Islet of Langerhans (tissue), 1 donor: ENCODE results near the gene ALPI.
"Not testable (repeated sequence)": the region's sequence is repeated elsewhere in the genome, so short reads cannot be mapped to it uniquely, and the experiment has no call there.

ENCODE experiments used
- FAIRE-seq: peaks from one replicate; lab custom pipeline; 2011; peaks lifted over from hg19 to GRCh38; lab: Jason Lieb, UNC

The ALPI gene

DNA sequence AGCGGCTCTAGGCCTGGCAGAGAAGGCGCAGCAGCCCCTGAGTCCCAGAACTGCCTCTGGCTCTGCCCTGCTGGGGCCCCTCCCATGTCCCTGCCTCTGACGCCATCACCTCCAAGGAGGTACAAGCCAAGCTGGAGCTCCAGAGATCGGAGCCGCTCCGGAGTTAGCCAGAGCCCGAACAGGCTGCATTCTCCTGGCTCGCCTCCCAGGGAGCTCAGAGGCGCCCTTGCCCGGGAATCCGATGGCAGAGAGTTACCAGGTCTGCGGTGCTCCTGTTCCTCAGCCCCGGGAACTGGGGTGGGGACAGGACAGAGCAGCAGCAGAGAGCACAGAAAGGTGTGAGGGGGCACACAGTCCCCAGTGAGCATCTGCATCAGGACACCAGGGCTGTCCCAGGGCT is 12.9 kb upstream of the ALPI start:
- not testable (repeated sequence) for FAIRE-seq

DNA sequence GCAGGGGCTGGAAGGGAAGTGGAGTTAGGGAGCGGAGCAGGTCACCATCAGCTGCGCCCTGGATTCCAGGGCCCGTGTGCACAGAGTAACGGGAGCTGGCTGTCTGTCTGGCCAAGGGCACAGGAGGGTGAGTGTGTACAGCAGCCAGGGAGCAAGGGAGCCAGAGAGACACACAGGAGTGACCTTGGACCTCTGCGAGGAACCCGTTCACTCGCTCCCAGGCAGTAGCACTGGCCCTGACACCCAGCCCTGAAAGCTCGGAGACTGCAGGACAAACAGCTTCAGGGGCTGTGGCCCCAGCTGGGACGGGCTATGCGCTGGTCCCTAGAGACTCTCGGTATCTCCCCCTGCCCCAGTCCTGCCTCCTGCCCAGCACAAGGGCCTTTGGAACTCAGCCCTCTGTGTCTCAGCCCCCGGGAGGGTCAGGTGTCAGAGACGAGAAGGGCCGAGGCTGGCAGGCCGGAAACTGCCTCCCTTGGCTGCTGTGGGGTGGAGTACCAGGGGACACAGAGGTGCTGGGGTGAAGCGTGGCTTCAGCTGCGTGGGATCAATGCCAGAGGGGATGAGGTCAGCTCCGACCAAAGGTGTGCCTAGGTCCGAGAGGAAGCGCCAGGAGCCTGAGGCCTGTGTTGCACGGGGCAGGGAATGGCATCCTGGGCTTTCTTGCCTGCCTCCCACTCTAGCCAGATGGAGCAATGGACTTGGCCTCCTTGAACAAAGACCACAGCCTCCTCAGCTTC is 12.1 kb upstream of the ALPI start:
- not testable (repeated sequence) for FAIRE-seq

DNA sequence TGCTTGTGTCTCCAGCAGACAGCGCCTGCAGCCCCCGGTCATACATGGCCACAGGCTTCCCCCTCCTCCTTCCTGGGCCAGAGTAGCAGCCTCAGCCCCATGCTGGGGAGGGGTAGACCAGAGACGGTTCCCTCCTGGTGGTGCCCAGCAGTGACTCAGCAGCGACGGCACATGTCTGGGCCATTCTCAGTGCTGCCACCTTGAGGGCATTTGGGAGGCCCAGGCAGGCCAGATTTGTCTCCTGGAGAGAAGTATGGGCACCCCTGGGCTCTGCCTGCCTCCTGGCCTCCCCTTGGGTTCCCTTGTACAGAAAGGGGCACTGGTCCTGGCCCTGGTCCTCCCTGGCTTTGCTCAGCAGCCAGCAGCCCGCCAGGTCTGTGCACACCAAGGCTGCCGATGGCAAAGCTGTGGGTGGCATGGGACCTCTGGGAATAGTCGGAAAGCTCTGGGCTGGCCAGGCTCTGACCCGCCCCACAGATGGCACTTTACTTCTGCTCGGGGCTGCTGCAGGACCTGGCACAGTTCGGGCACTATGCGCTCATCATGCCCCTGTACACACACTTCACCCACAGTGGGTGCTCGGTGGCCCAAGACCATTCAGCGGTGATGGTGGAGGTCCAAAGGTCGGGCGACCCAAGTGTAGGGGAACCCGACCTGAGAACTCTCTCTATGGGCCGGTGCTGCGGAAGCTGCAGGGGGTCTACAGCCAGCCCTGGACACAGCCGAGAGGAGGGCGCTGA is 11.4 kb upstream of the ALPI start:
- FAIRE-seq: no peak

DNA sequence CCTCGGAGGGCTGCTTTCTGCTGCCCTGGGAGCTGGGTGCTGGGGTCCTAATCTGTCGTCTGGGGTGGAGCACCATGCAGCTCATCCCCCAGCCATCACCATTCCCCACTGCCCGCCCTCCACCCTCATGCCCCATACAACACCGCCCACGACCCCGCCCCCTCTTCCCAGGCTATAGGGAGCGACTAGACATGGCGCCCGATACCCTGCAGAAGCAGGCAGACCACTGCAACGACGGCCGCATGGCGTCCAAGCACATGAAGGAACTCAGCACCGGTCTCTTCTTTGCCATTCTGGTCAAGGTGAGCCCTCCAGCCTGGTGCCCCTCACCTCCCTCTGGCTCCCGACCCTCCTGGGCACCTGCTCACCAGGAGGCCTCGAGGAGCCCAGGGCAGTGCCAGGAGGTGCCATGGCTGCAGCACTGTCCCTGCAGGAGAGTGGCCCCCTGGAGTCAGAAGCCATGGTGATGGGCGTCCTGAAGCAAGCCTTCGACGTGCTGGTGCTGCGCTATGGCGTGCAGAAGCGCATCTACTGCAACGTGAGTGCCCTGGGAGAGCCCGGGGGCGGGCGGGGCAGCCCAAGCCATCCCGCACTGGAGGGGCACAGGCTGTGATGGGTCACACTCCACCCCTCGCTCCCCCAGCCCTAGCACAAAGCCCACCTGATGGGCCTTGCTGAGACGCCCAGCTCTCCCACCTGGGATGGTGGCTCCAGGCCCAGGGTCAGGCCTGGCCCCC is 10.6 kb upstream of the ALPI start:
- FAIRE-seq: not testable (repeated sequence)

DNA sequence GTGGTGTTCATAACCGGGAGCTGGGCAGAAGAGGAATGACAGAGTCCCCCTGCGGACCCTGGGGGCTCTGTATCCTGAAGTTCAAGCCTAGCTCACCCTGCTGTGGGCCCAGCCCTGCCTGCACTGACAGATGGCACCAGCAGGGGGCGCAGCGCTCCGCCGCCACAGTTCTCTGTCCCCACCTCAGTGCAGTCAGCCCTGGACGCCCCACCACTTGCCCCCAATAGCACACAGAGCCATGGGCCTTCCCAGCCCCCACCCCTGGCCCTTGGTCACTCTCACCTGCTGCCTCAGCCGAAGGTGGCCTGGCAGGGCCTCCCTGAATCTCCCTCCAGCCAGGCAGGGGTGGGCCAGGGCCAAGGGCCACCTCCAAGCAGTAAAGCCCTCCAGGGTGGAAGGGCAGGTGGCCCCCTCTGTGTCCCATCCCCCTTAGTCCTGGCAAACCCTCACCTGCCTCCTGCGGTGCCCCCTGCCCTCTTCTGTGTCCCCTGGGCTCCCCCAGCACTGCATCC is 9.6 kb upstream of the ALPI start:
- not testable (repeated sequence) for FAIRE-seq

DNA sequence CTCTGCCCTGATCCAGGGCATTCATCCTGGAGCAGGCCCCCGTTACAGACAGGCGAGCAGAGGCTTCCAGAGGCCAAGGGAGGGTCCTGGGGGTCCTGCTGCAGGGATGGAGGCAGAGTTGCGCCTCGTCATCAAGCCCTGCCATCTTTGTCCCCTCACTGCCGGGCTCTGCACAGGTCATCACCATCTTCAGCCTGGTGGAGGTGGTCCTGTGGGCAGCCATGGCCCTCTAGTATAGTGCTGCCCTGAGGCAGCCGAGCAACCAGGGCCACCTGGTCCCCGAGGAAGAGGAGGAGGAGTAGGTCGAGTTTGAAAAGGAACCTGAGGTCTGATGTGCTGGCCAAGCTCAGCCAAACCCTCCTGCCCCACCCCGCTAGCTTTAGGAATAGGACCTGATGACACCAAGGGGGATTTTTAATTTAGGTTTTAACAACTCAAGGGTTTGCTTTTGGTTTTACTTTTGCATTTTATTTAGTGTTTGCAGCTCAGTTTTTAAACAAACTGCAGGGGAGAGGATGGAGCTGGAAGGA is 8.8 kb upstream of the ALPI start:
- FAIRE-seq: no peak

DNA sequence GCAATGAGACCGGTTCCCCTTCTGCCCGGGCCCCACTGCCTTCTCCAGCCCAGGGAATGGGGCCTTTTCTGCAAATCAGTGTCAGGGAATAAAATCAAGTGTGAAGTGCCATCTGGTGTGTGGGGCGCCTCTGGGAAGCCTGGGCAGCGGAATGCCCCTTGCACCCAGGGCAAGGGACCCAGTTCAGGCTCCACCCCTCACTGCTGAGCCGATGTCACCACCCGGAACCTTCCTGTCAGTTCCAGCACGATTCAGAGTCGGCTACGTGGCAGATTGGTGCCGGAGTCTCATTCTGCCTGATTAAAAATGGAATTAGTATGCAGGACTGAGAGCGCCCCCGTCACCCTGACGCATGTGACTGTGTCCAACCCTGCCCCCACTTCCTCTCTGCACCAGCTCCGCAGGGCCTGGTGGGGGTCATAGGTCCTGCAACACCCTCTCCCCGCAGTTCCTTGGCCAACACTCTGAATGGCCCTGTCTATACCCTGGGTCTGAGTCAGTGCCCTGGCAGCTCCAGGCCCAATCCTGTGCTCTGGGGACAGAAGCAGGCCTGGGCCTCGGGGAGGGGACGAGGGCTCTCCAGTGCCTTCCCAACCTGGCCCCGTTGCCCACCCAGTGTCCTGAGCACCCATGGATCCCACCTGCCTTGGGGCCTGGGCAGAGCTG is 8.2 kb upstream of the ALPI start:
- FAIRE-seq: no peak

DNA sequence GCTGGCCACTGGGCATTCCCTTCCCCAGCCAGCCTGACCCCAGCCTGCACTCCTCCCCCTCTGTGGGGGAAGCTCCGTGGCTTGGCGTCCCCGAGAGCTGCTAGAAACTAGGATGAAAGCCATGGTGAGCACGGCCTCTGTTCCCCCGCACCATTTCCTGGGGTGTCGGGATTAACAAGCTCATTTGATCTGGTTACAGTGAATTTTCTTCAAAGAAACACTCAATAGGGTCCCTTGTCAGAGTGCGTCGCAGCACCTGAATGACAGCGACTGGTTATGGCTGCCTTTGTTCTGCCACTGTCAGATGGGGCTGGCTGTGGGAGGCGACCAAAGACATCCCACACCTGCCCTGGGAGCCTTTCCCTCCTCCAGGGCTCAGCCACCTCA is 7.7 kb upstream of the ALPI start:
- no peak for FAIRE-seq

DNA sequence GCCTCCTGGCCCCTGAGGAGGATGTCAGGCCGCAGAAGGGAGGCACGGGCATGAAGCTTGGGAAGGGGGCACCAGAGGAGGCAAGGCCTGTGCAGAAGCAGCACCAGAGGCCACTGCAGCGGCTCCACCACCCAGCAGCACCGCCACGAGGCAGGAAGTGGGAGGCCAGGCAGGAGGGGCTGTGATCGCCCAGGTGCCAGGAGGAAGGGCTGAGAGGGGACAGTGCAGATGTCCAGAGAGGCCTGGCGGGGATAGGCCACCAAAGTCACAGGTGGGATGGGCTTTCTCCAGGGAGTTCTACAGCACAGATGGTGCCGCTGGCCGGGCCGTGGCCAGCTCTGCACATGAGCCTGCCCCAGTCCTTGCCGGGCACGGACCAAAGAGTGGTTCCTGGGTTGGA is 6.0 kb upstream of the ALPI start:
- no peak for FAIRE-seq

DNA sequence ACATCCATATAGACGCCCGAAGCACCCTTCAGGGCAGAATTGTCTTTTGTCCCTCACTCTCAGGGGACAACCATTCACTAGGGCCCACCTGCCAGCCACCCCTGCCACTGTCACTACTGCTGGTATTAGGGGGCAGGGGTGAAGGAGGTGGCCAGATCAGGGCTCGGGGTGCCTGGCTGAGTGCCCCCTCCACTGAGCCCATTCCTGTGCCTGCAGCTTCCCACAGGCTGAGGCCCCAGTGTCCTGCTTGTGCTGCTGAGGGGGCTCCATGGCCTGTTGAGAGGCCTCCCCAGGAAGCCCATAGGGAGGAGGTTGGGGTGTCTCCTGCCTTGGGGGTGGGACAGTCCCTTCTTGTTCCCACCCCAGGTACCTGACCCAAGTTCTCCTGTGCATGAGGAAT is 4.3 kb upstream of the ALPI start:
- not testable (repeated sequence) for FAIRE-seq

DNA sequence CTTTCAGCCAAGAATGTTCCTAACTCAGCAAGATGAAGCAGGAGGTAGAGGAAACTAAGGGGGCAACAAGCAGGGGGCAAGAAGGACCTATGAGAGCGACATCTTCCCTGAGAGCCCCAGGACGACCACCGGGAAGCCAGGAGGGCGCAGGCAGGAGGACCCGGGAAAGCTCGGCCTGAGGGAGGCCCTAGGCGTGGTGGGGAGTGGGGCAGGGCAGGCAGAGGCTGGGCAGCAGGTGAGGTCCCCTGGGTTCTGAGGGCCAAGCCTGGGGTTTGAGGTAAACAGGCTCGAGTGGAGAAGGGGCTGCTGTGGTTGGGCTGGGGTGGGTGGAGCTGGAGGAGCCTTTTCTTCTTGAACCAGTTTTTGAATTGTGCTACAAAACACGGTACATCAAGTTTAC is 1.3 kb upstream of the ALPI start:
- FAIRE-seq: no peak

DNA sequence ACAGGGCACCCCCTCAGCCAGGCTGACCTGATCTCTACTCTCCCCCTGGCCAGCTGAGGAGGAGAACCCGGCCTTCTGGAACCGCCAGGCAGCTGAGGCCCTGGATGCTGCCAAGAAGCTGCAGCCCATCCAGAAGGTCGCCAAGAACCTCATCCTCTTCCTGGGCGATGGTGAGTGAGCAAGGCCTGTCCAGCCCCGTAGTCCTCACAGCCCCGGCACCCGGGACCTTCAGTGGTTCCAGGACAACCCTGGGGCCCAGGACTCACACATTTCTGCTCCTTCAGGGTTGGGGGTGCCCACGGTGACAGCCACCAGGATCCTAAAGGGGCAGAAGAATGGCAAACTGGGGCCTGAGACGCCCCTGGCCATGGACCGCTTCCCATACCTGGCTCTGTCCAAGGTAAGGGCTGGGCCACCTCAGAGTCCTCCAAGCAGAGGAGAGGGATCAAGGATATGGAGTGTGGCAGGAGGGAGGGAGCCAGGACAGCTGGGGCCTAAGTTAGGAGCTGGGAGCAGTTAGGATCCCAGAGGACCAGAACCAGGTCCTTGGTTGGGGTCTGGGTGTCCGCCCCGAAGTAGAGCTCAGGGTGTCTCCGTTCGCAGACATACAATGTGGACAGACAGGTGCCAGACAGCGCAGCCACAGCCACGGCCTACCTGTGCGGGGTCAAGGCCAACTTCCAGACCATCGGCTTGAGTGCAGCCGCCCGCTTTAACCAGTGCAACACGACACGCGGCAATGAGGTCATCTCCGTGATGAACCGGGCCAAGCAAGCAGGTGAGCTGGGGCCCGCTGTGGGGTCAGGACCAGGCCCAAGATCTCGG is 555 bp downstream of the ALPI start:
- FAIRE-seq: no peak

DNA sequence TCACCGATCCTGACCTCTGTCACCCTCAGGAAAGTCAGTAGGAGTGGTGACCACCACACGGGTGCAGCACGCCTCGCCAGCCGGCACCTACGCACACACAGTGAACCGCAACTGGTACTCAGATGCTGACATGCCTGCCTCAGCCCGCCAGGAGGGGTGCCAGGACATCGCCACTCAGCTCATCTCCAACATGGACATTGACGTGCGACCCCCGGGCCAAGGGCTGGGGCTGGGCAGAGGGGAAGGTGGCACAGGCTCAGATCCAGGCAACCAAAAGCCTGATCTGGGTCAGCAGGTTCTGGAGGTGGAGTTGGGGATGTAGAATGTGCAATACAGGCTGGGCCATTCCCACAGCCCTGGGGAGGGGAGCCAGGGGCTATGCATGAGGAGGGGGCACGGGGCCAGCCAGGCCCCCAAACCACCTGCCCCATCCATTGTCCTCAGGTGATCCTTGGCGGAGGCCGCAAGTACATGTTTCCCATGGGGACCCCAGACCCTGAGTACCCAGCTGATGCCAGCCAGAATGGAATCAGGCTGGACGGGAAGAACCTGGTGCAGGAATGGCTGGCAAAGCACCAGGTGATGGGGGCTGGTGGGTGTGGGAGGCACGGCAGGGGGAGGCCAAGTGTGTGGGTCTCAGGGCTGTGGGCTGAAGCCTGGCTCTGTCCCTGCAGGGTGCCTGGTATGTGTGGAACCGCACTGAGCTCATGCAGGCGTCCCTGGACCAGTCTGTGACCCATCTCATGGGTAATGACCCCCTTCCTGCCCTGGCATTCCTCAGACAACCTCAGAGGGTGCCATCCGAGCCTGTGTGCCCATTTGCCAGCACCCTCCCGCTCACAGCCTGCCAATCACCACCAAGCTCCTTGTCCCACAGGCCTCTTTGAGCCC is 1.4 kb downstream of the ALPI start:
- no peak for FAIRE-seq

DNA sequence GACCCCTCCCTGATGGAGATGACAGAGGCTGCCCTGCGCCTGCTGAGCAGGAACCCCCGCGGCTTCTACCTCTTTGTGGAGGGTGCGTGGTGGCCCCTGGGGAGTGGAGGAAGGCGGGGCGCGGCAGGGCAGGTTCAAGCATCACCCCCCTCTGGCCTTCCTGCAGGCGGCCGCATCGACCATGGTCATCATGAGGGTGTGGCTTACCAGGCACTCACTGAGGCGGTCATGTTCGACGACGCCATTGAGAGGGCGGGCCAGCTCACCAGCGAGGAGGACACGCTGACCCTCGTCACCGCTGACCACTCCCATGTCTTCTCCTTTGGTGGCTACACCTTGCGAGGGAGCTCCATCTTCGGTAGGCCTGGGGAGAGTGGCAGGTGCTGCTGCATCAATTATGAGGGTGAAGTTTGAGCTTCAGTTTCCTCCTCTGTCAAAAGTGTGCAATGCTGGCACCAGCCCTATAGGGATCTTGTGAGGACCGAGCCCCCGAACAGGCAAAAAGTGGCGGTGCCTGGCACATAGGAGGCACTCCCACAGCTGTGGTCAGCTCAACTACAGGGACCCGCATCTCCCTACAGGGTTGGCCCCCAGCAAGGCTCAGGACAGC is 2.2 kb downstream of the ALPI start:
- FAIRE-seq: no peak

DNA sequence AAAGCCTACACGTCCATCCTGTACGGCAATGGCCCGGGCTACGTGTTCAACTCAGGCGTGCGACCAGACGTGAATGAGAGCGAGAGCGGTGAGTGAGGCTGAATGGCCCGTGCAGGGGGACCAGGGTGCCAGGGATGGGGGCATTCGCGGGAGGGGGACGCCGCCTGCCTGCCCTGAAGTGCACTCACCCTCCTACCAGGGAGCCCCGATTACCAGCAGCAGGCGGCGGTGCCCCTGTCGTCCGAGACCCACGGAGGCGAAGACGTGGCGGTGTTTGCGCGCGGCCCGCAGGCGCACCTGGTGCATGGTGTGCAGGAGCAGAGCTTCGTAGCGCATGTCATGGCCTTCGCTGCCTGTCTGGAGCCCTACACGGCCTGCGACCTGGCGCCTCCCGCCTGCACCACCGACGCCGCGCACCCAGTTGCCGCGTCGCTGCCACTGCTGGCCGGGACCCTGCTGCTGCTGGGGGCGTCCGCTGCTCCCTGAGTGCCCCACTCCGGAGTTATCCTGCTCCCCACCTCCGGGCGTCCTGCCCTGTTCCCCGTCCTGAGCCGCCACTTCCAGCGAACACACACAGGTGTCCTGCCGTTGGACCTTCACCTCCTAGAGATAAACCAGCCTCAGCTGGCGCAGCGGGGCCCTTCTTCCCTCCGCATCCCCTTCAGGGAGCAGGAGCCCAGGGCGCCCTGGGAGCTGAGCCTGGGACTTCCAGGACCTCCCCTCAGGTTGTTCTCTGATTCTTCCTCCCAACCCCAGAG is 2.9 kb downstream of the ALPI start:
- FAIRE-seq: no peak

DNA sequence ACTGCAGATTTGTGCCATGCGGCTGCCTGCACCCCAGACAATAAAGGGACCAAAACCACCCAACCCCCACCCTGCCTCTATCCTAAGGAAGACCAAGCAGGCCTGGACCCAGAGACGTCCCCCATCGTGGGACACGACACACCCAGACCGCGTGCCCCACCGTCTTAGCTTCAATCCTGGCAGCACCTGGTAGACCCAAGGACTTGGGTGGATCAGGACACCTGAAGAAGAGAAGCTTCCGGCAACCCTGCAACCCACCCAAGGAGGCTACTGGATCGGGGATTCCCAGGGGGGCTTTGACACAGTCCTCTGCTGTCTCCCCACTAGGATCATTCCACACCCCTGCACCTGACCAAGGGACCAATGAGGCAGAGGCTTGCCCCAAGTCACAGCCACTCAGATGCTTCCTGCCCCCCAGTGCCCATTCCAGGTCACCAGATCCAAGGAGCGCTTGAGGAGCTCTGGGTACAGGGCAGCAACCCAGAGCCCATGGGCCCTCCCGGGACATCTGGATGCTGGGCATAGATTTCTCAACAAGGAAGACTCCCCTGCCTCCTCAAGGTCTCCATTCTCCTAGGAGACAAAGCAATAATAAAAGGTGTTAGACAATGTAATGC is 3.6 kb downstream of the ALPI start:
- no peak for FAIRE-seq

DNA sequence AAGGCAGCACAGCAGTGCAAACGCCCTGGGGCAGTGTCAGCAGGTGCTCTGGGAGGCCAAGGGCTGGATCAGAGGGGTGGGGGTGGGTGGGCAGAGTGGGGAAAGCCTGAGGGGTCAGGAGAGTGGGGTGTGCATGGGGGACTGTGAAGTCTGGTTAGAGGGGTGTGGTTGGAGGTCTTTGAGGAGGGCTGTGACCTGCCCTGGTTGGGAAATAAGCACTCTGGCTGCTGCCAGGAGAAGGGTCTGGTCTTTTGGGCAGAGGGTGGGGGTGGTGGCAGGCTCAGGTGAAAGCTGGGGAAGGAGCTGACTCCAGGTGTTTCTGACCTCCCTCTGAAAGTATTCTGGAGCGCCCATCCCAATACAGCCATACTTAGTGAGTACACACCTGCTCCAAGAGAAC is 4.2 kb downstream of the ALPI start:
- no peak for FAIRE-seq

DNA sequence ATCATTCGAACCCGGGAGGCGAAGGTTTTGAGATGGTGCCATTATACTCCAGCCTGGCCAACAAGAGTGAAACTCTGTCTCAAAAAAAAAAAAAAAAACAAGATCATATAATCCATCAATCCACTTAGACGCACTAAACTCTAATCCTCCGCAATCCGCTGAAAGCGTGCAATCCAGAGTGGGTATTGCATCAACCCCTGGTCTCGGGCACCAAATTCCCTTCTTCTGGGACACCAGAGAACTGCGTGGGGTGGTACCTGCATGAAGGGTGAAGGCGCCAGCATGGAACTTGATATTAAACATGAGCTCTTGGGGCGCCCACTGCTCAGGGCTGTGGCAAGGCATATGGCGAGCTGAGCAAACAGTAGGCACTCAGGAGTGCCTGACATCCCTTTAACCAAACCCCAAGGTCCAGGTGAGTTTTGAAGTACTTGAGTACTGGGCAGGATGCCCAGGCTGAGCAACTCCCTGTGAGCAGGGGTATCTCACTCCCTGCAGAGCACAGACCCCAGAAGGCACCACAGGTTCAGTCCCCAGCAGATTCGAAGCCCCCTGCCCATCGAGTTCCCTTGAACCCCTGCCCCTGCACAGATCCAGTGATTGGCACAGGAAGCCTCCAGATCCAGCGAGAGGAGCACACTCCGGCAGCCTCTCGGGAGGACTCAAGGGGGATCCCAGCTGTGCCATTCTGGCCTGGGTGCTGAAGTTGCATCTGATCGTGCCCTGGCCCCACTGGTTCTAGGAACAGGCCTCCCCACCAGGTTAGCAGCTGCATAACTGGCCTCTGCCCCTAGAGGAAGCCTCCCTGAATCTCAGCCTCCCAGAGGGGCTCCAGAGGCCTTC is 8.0 kb downstream of the ALPI start:
- no peak for FAIRE-seq
